OCI-LY3 (cell line): Measurements from ENCODE around the gene ALDOB.

Source experiments
- EZH2phosphoT487 ChIP-seq: fragments of 200-600 bp; shearing (Covaris generic); IDR thresholded peaks from 2 replicates; pipeline ENCODE4 v1.6.1; 2018; ENCODE audit warnings: antibody characterized with exemption, mixed run types, low read depth
- TF ChIP-seq, protein P1 (sequence below): fragments of 200-600, 300-600 bp; sonication (generic); IDR thresholded peaks from 2 replicates; pipeline ENCODE4 v1.5.1; 2014; ENCODE audit warnings: antibody characterized with exemption, low read length, low read depth

GRCh38 chr9:101419863-101420262 is 15.7 kb downstream of the ALDOB start:
- TF ChIP-seq, protein P1, sequence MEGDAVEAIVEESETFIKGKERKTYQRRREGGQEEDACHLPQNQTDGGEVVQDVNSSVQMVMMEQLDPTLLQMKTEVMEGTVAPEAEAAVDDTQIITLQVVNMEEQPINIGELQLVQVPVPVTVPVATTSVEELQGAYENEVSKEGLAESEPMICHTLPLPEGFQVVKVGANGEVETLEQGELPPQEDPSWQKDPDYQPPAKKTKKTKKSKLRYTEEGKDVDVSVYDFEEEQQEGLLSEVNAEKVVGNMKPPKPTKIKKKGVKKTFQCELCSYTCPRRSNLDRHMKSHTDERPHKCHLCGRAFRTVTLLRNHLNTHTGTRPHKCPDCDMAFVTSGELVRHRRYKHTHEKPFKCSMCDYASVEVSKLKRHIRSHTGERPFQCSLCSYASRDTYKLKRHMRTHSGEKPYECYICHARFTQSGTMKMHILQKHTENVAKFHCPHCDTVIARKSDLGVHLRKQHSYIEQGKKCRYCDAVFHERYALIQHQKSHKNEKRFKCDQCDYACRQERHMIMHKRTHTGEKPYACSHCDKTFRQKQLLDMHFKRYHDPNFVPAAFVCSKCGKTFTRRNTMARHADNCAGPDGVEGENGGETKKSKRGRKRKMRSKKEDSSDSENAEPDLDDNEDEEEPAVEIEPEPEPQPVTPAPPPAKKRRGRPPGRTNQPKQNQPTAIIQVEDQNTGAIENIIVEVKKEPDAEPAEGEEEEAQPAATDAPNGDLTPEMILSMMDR, result no peak
- no peak for TF ChIP-seq EZH2phosphoT487
